Stimulated activated CD8-positive, alpha-beta memory T cell treated with anti-CD3 and anti-CD28 coated beads, Interleukin-4, amount 100 ng/mL, for 1 hour (primary cell): Measurements from ENCODE around the gene CACFD1.

Experiments used
- DNase-seq, 2 donors: peaks; one replicate each; pipeline ENCODE4 v3.0.0-alpha.2; 2020; ENCODE audit warnings: low read depth in 2 of 2, low spot score in 1 of 2

CACFD1 gene

GRCh38 chr9:133478851-133479711 lies 19.3 kb downstream of the CACFD1 start, which contains the start of gene SLC2A6:
Gene SLC2A6, minus strand, starts transcription at chr9:133479099. Its CDS starts 40 bp downstream, at chr9:133479059.
- peak; percentile 59 to 65 for DNase-seq

GRCh38 chr9:133483611-133484010 lies 23.8 kb downstream of the CACFD1 start:
- no peak for DNase-seq

GRCh38 chr9:133484671-133485437 lies 25.1 kb downstream of the CACFD1 start:
- no peak for DNase-seq

- DNase-seq: no peak
Observed at GRCh38 chr9:133485531-133486260, 25.9 kb downstream of the CACFD1 start.

GRCh38 chr9:133487331-133487725 lies 27.6 kb downstream of the CACFD1 start:
- DNase-seq: no peak

- no peak for DNase-seq
Observed at GRCh38 chr9:133488686-133489252, 29.0 kb downstream of the CACFD1 start.

GRCh38 chr9:133489253-133490190 lies 29.7 kb downstream of the CACFD1 start:
- no peak for DNase-seq

- DNase-seq: no peak
Observed at GRCh38 chr9:133490201-133490681, 30.5 kb downstream of the CACFD1 start.

GRCh38 chr9:133490865-133491655 lies 31.3 kb downstream of the CACFD1 start:
- no peak for DNase-seq

- no peak for DNase-seq
Observed at GRCh38 chr9:133491656-133491925, 31.8 kb downstream of the CACFD1 start.

- no peak for DNase-seq
Observed at GRCh38 chr9:133492061-133493021, 32.6 kb downstream of the CACFD1 start.

GRCh38 chr9:133493428-133493827 lies 33.6 kb downstream of the CACFD1 start:
- no peak for DNase-seq

- DNase-seq: no peak
Observed at GRCh38 chr9:133493845-133494540, 34.2 kb downstream of the CACFD1 start.

- no peak for DNase-seq
Observed at GRCh38 chr9:133494636-133495326, 35.0 kb downstream of the CACFD1 start.

GRCh38 chr9:133495327-133496293 lies 35.8 kb downstream of the CACFD1 start:
- no peak for DNase-seq
